ENCODE results near the gene TRIM59.

Gene TRIM59

DNA sequence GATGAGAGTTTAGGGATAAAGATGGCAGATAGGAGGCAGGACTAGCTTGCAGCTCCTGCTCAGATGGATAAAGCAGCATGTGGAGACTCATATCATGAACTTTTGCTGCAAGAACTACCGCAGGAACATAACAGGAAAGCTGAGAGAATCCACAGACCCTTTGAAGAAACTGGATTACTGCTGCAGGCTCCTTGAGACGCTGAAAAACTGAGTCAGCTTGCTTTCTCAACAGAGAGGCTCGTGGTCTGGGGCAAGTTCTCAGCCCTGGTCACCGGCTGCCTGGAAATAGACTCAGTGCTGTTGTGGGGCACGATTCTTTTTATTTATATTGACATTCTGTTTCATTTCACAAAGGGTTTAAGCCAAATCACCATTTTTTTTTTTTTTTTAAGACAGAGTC, 28.8 kb upstream of the TRIM59 start:
- H3K36me3 ChIP-seq (ENCODE audit: insufficient read depth, low read length): no peaks in the 10 kb centered on the region
- no peak overlapping the region for H3K4me3 ChIP-seq
- TF ChIP-seq POLR2AphosphoS5 (IDR thresholded peaks at IDR 0.05; ENCODE audit: borderline replicate concordance, low read depth, low read length) (no peak), EZH2 (IDR thresholded peaks at IDR 0.05) (no peak), FOXP2 (optimal IDR thresholded peaks at IDR 0.05; ENCODE audit: control extremely low read depth, extremely low read length, insufficient read depth) (no peak)
- H3K9ac ChIP-seq (ENCODE audit: insufficient read length): no peak overlapping the region
- no peak for DNase-seq (ENCODE audit: low read depth, low spot score)
- no peaks in the 10 kb centered on the region for H3K9me3 ChIP-seq (ENCODE audit: low read depth, low read length)
- no peak overlapping the region for H3K27ac ChIP-seq

DNA sequence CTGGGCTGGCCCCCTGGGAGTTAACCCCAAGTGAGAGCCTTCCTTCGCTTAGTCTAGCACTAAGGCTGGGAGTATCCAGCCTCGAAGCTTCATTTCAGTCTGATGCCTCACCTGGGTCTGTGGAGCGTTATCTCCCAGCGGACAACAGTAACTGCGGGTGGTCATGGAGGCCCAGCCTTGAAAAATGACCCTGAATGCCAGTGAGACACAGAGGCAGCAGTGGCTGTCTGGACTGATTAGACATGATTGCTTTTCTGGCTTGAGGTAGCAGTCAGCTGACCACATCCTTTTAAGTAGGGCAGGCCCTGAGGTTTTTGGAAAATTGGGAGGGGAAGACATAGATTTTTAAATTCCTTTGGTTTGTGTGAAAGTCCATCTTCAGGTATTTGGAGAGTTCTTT, 28.2 kb upstream of the TRIM59 start:
- H3K9me3 ChIP-seq (ENCODE audit: low read depth, low read length): no peaks in the 10 kb centered on the region
- no peak for DNase-seq (ENCODE audit: low read depth, low spot score)
- H3K36me3 ChIP-seq (ENCODE audit: insufficient read depth, low read length): no peaks in the 10 kb centered on the region
- H3K27ac ChIP-seq: no peak overlapping the region
- no peak overlapping the region for H3K4me3 ChIP-seq
- TF ChIP-seq FOXP2 (optimal IDR thresholded peaks at IDR 0.05; ENCODE audit: control extremely low read depth, extremely low read length, insufficient read depth) (no peak), POLR2AphosphoS5 (IDR thresholded peaks at IDR 0.05; ENCODE audit: borderline replicate concordance, low read depth, low read length) (no peak), EZH2 (IDR thresholded peaks at IDR 0.05) (no peak)
- H3K9ac ChIP-seq (ENCODE audit: insufficient read length): no peak overlapping the region

DNA sequence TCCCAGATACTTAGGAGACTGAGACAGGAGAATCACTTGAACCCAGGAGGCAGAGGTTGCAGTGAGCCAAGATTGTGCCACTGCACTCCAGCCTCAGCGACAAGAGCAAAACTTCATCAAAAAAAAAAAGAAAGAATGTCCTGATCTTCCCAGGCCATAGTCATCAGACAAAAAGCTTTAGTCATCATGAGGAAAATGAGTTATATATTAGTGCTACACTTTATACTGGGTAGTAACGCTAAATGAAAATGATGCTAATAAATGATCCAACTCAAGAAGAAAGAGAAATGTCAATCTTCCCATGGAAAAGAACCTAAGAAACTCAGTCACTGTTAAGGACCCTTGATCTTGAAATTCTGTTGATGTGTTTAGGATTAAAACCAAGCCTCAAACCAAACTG, 26.3 kb upstream of the TRIM59 start:
- no peak for DNase-seq (ENCODE audit: low read depth, low spot score)
- Histone ChIP-seq H3K9me3 (ENCODE audit: low read depth, low read length) (no peaks in the 10 kb centered on the region), H3K9ac (ENCODE audit: insufficient read length) (no peak overlapping the region), H3K36me3 (ENCODE audit: insufficient read depth, low read length) (no peaks in the 10 kb centered on the region), H3K27ac (no peak overlapping the region), H3K4me3 (no peak overlapping the region)
- TF ChIP-seq FOXP2 (optimal IDR thresholded peaks at IDR 0.05; ENCODE audit: control extremely low read depth, extremely low read length, insufficient read depth) (no peak), POLR2AphosphoS5 (IDR thresholded peaks at IDR 0.05; ENCODE audit: borderline replicate concordance, low read depth, low read length) (no peak), EZH2 (IDR thresholded peaks at IDR 0.05) (no peak)

DNA sequence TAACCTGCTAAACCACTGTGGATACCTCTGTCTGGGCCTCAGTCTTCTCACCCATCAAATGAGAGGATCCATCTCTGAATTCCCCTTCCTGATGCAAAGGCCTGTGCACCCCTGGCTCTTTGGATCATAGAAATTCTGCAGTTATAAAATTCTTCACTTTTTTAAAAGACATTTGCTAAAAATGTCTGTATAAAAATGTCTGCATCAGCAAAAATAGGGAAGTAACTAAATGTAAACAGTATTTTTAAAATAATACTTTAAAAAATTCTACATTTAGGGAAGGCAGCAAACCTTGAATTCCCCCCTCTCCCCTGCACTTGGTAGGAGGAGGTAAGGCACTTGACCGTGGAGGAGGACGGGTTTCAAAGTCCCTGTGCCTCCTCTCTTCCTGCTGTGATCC, 25.6 kb upstream of the TRIM59 start:
- DNase-seq (ENCODE audit: low read depth, low spot score): no peak
- Histone ChIP-seq H3K4me3 (no peak overlapping the region), H3K9me3 (ENCODE audit: low read depth, low read length) (no peaks in the 10 kb centered on the region), H3K9ac (ENCODE audit: insufficient read length) (no peak overlapping the region), H3K27ac (no peak overlapping the region), H3K36me3 (ENCODE audit: insufficient read depth, low read length) (no peaks in the 10 kb centered on the region)
- TF ChIP-seq FOXP2 (optimal IDR thresholded peaks at IDR 0.05; ENCODE audit: control extremely low read depth, extremely low read length, insufficient read depth): no peak
- TF ChIP-seq POLR2AphosphoS5 (IDR thresholded peaks at IDR 0.05; ENCODE audit: borderline replicate concordance, low read depth, low read length): no peak
- no peak for TF ChIP-seq EZH2 (IDR thresholded peaks at IDR 0.05)

DNA sequence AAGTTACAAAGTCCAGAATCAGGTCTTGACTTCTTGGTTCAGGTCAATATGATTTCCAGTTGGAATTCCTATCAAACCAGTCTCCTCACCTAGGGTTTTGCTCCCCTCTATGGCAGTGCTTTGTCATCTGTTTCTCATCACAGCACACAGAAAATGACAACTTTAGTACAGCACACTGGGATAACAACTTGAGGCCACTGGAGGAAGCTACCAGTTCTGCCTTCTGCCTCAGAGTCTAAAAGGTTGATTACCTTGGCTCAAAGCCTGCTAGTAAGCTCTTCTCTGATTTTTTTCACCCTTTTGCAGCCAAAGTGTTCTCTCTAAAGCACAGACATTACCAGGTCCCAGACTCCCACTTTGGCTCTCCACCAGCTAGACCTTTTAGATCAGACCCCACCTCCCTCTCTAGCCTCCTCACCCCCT, 24.8 kb upstream of the TRIM59 start:
- no peaks in the 10 kb centered on the region for H3K36me3 ChIP-seq (ENCODE audit: insufficient read depth, low read length)
- no peak for DNase-seq (ENCODE audit: low read depth, low spot score)
- no peak overlapping the region for H3K27ac ChIP-seq
- H3K9me3 ChIP-seq (ENCODE audit: low read depth, low read length): no peaks in the 10 kb centered on the region
- H3K9ac ChIP-seq (ENCODE audit: insufficient read length): no peak overlapping the region
- TF ChIP-seq POLR2AphosphoS5 (IDR thresholded peaks at IDR 0.05; ENCODE audit: borderline replicate concordance, low read depth, low read length) (no peak), EZH2 (IDR thresholded peaks at IDR 0.05) (no peak), FOXP2 (optimal IDR thresholded peaks at IDR 0.05; ENCODE audit: control extremely low read depth, extremely low read length, insufficient read depth) (no peak)
- H3K4me3 ChIP-seq: no peak overlapping the region

DNA sequence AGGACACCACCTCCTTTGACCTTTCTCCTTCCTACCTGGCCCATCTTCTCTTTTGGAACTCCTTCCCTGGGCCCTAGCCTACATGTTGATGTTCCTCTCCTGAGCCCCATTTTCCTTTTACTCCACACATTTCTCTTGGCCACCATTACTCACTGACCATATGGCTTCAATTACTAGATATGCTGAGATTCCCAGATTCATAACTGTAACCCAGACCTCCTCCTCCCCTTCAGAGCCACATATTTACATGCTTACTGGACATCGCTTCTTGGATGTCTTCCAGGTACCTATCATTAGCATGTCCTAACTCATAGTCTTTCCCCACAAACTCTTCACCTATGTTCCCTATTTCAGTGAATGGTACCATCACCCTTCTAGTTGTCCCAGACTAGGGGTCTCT, 24.4 kb upstream of the TRIM59 start:
- DNase-seq (ENCODE audit: low read depth, low spot score): no peak
- H3K27ac ChIP-seq: no peak overlapping the region
- no peak overlapping the region for H3K4me3 ChIP-seq
- H3K9me3 ChIP-seq (ENCODE audit: low read depth, low read length): no peaks in the 10 kb centered on the region
- no peak for TF ChIP-seq POLR2AphosphoS5 (IDR thresholded peaks at IDR 0.05; ENCODE audit: borderline replicate concordance, low read depth, low read length)
- no peak for TF ChIP-seq EZH2 (IDR thresholded peaks at IDR 0.05)
- TF ChIP-seq FOXP2 (optimal IDR thresholded peaks at IDR 0.05; ENCODE audit: control extremely low read depth, extremely low read length, insufficient read depth): no peak
- no peak overlapping the region for H3K9ac ChIP-seq (ENCODE audit: insufficient read length)
- no peaks in the 10 kb centered on the region for H3K36me3 ChIP-seq (ENCODE audit: insufficient read depth, low read length)

DNA sequence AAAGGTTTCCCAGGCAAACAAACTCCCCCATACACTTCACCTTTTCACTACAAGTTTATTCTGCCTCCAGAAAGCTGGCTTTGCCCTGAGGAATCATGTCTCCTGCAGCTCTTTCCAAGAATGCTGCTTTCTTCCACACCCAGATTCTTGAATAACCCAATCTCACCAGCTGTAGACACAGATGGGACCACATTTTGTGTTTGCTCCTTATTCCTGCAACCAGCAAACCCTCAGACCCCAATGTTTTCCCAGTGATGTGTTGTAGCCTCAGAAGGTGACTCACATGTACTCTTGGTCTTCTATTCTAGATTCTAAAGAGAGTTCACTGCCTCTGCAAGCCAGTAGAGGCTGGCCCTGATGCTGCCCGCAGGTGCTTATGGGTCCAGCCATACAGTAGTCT, 23.6 kb upstream of the TRIM59 start:
- no peak for DNase-seq (ENCODE audit: low read depth, low spot score)
- H3K9me3 ChIP-seq (ENCODE audit: low read depth, low read length): no peaks in the 10 kb centered on the region
- TF ChIP-seq FOXP2 (optimal IDR thresholded peaks at IDR 0.05; ENCODE audit: control extremely low read depth, extremely low read length, insufficient read depth): no peak
- no peak for TF ChIP-seq POLR2AphosphoS5 (IDR thresholded peaks at IDR 0.05; ENCODE audit: borderline replicate concordance, low read depth, low read length)
- TF ChIP-seq EZH2 (IDR thresholded peaks at IDR 0.05): no peak
- H3K9ac ChIP-seq (ENCODE audit: insufficient read length): no peak overlapping the region
- H3K4me3 ChIP-seq: no peak overlapping the region
- no peaks in the 10 kb centered on the region for H3K36me3 ChIP-seq (ENCODE audit: insufficient read depth, low read length)
- no peak overlapping the region for H3K27ac ChIP-seq

DNA sequence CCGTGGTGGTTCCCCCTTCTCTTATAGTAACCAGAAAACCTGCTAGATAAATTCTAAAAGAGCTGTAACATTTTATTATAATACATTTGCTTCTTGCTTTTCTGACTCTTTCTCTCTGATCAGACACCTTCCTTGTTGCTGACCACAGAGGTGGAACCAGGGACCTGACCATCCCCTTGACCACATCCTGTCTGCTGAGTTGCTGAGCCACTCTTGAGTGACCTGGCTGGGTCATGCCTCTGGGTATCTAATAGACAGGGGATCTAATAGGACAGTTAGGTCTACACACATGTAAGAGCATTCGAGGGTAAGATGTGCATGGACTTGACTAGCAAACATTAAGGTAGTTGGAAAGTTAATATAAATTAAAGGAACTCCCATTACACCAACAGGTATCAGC, 22.8 kb upstream of the TRIM59 start:
- Histone ChIP-seq H3K4me3 (no peak overlapping the region), H3K9ac (ENCODE audit: insufficient read length) (no peak overlapping the region), H3K27ac (no peak overlapping the region), H3K36me3 (ENCODE audit: insufficient read depth, low read length) (no peaks in the 10 kb centered on the region), H3K9me3 (ENCODE audit: low read depth, low read length) (no peaks in the 10 kb centered on the region)
- DNase-seq (ENCODE audit: low read depth, low spot score): no peak
- TF ChIP-seq FOXP2 (optimal IDR thresholded peaks at IDR 0.05; ENCODE audit: control extremely low read depth, extremely low read length, insufficient read depth) (no peak), POLR2AphosphoS5 (IDR thresholded peaks at IDR 0.05; ENCODE audit: borderline replicate concordance, low read depth, low read length) (no peak), EZH2 (IDR thresholded peaks at IDR 0.05) (no peak)

DNA sequence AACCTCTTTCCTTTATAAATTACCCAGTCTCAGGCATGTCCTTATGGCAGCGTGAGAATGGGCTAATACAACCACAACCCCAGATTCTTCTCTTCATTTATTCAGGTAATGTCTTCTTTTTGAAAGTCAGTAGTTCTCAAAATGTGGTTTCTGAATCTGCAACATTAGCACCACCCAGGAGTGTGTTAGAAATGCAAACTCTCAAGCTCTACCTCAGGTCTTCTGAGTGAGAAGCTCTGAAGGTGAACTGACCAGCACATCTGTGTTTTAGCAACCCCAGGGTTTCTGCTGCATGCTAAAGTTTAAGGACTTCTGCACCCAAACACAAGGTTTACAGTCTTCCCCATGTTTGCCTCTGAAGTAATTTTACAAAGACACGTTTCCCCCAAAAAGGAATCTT, 22.3 kb upstream of the TRIM59 start:
- DNase-seq (ENCODE audit: low read depth, low spot score): no peak
- H3K9me3 ChIP-seq (ENCODE audit: low read depth, low read length): no peaks in the 10 kb centered on the region
- H3K27ac ChIP-seq: no peak overlapping the region
- H3K4me3 ChIP-seq: no peak overlapping the region
- TF ChIP-seq EZH2 (IDR thresholded peaks at IDR 0.05) (no peak), POLR2AphosphoS5 (IDR thresholded peaks at IDR 0.05; ENCODE audit: borderline replicate concordance, low read depth, low read length) (no peak), FOXP2 (optimal IDR thresholded peaks at IDR 0.05; ENCODE audit: control extremely low read depth, extremely low read length, insufficient read depth) (no peak)
- H3K36me3 ChIP-seq (ENCODE audit: insufficient read depth, low read length): no peaks in the 10 kb centered on the region
- no peak overlapping the region for H3K9ac ChIP-seq (ENCODE audit: insufficient read length)
